GM23338 (cell line): ENCODE results near the gene NRG3. TPM values are rescaled to one million over a fixed set of nuclear protein-coding genes. Genes with fewer than 3 reads are reported as not detected.

Experiments used
- ATAC-seq: fragments of 200-7000 bp; cut with Tn5 transposase; 3 replicates; pipeline ENCODE4 v1.9.1; 2020
- DNase-seq: peaks from one replicate; pipeline ENCODE4 v3.0.0-alpha.2; 2015; ENCODE audit warnings: low spot score
- H2AFZ ChIP-seq: fragments of 200-600 bp; sonication (generic); 2 replicates; pipeline ENCODE4 v1.8.0; 2016; ENCODE audit warnings: antibody characterized with exemption, mild to moderate bottlenecking, moderate library complexity
- H3F3A ChIP-seq: fragments of 200-600 bp; sonication (generic); replicated peaks from 2 replicates; pipeline ENCODE4 v1.8.0; 2017; ENCODE audit warnings: antibody characterized with exemption, mixed run types, low read depth
- H3K27ac ChIP-seq: fragments of 200-600 bp; sonication (generic); 2 replicates; pipeline ENCODE4 v1.6.1; 2016; ENCODE audit warnings: low read depth
- H3K27me3 ChIP-seq: fragments of 200-600 bp; sonication (generic); 2 replicates; pipeline ENCODE4 v1.8.0; 2016; ENCODE audit warnings: mild to moderate bottlenecking, mixed run types, moderate library complexity; ENCODE audit not compliant: insufficient read depth
- H3K36me3 ChIP-seq: fragments of 200-600 bp; sonication (generic); 2 replicates; pipeline ENCODE4 v1.8.0; 2016; ENCODE audit warnings: mild to moderate bottlenecking; ENCODE audit not compliant: insufficient read depth
- H3K4me1 ChIP-seq: fragments of 200-600 bp; sonication (generic); 2 replicates; pipeline ENCODE4 v1.8.0; 2016; ENCODE audit warnings: mild to moderate bottlenecking, moderate library complexity; ENCODE audit not compliant: insufficient read depth
- H3K4me2 ChIP-seq: fragments of 200-600 bp; sonication (generic); 2 replicates; pipeline ENCODE4 v1.7.1; 2017; ENCODE audit warnings: mixed run types
- H3K4me3 ChIP-seq: fragments of 200-600 bp; sonication (generic); 2 replicates; pipeline ENCODE4 v1.6.1; 2016; ENCODE audit warnings: mixed run types
- H3K79me2 ChIP-seq: fragments of 200-600 bp; sonication (generic); replicated peaks from 2 replicates; pipeline ENCODE4 v1.8.0; 2017; ENCODE audit warnings: mild to moderate bottlenecking; ENCODE audit not compliant: insufficient read depth
- H3K9me2 ChIP-seq: fragments of 200-600 bp; sonication (generic); 2 replicates; pipeline ENCODE4 v1.8.0; 2017; ENCODE audit not compliant: insufficient read depth
- H4K20me1 ChIP-seq: fragments of 200-600 bp; sonication (generic); replicated peaks from 2 replicates; pipeline ENCODE4 v1.8.0; 2017; ENCODE audit warnings: mild to moderate bottlenecking; ENCODE audit not compliant: insufficient read depth
- H3K27ac Mint-ChIP-seq: 2 replicates; pipeline ENCODE4 v1.8.0; 2020; ENCODE audit warnings: inconsistent platforms, mild to moderate bottlenecking, moderate library complexity, mixed read lengths
- H3K27me3 Mint-ChIP-seq: 3 replicates; pipeline ENCODE4 v1.8.0; 2022; ENCODE audit warnings: low read depth, mild to moderate bottlenecking, moderate library complexity, mixed read lengths, inconsistent platforms; ENCODE audit not compliant: insufficient read depth, poor library complexity
- H3K36me3 Mint-ChIP-seq: 3 replicates; pipeline ENCODE4 v1.8.0; 2021; ENCODE audit warnings: low read depth, mild to moderate bottlenecking, inconsistent platforms, moderate library complexity, mixed read lengths
- H3K4me1 Mint-ChIP-seq: 3 replicates; pipeline ENCODE4 v1.8.0; 2020; ENCODE audit warnings: mild to moderate bottlenecking, inconsistent platforms, mixed read lengths
- H3K4me3 Mint-ChIP-seq: 3 replicates; pipeline ENCODE4 v1.8.0; 2021; ENCODE audit warnings: moderate library complexity, mild to moderate bottlenecking, inconsistent platforms, mixed read lengths
- H3K9me3 Mint-ChIP-seq: 3 replicates; pipeline ENCODE4 v1.8.0; 2020; ENCODE audit warnings: moderate library complexity, mild to moderate bottlenecking, inconsistent platforms, mixed read lengths
- CREB1 ChIP-seq: fragments of 250-450 bp; sonication (Bioruptor Pico); IDR thresholded peaks from 2 replicates; pipeline ENCODE4 v1.5.0; 2020; ENCODE audit warnings: low read depth, mild to moderate bottlenecking, moderate library complexity
- ETS1 ChIP-seq: IDR thresholded peaks from 2 replicates; pipeline ENCODE4 v1.6.1; 2016; ENCODE audit warnings: antibody characterized with exemption
- EZH2 ChIP-seq: fragments of 200-600 bp; sonication (generic); IDR thresholded peaks from one replicate; pipeline ENCODE4 v1.8.0; 2017; ENCODE audit warnings: antibody characterized with exemption, mild to moderate bottlenecking, low read depth; ENCODE audit not compliant: unreplicated experiment
- JUNB ChIP-seq: IDR thresholded peaks from one replicate; pipeline ENCODE4 v1.6.1; 2016; ENCODE audit warnings: antibody characterized with exemption; ENCODE audit not compliant: unreplicated experiment
- POLR2AphosphoS5 ChIP-seq: IDR thresholded peaks from 2 replicates; pipeline ENCODE4 v1.6.1; 2016; ENCODE audit warnings: antibody characterized with exemption, low read depth
- REST ChIP-seq: IDR thresholded peaks from one replicate; pipeline ENCODE4 v1.6.1; 2018; ENCODE audit warnings: antibody characterized with exemption; ENCODE audit not compliant: unreplicated experiment
- STAT1 ChIP-seq: IDR thresholded peaks from one replicate; pipeline ENCODE4 v1.6.1; 2016; ENCODE audit warnings: antibody characterized with exemption; ENCODE audit not compliant: unreplicated experiment
- ZNF114 ChIP-seq: fragments of 250-450 bp; sonication (Bioruptor Pico); IDR thresholded peaks from 2 replicates; pipeline ENCODE4 v1.5.0; 2020; ENCODE audit warnings: mild to moderate bottlenecking, moderate library complexity
- ZNF331 ChIP-seq: fragments of 250-450 bp; sonication (Bioruptor Pico); IDR thresholded peaks from 2 replicates; pipeline ENCODE4 v1.5.0; 2020; ENCODE audit warnings: low read depth, mild to moderate bottlenecking, moderate library complexity
- ZNF462 ChIP-seq: fragments of 250-450 bp; sonication (Bioruptor Pico); IDR thresholded peaks from 2 replicates; pipeline ENCODE4 v1.5.0; 2020; ENCODE audit warnings: mild to moderate bottlenecking, moderate library complexity
- polyA plus RNA-seq: library from polyadenylated mRNA; unstranded; fragments of >200 nt; fragmentation: Nextera tagmentation; extraction: Ambion mirVana; gene quantifications from 2 replicates; pipeline ENCODE4 v1.2.1, GENCODE V29; 2016
- total RNA-seq: library from RNA; depleted of rRNA; stranded (reverse); fragments of >200 nt; shearing (Covaris generic); gene quantifications from 2 replicates; pipeline ENCODE4 v1.2.3, GENCODE V29; 2014

NRG3 gene
- total and polyA plus RNA-seq, 2 experiments from 2014 or later: 1.9 to 3.9 TPM

GRCh38 chr10:82922755-82923154, 1047.8 kb downstream of the NRG3 start (continued):
- TF ChIP-seq REST: no peak

- H4K20me1 ChIP-seq: no peaks in the 10 kb centered on the region
- no peaks in the 10 kb centered on the region for H3K4me1 ChIP-seq
- H3K27me3 Mint-ChIP-seq: no peaks in the 10 kb centered on the region
- H3K27ac ChIP-seq: no peak overlapping the region
- H3K36me3 Mint-ChIP-seq: peaks cover 8% of the 10 kb centered on the region; the same call in 2 of the 3 replicates
- H3K4me1 Mint-ChIP-seq: no peaks in the 10 kb centered on the region
- H3K4me3 ChIP-seq: no peak overlapping the region
- no peak overlapping the region for H2AFZ ChIP-seq
- H3K9me2 ChIP-seq: no peaks in the 10 kb centered on the region
- no peaks in the 10 kb centered on the region for H3F3A ChIP-seq
- DNase-seq (no peak), ATAC-seq (no peak)
- H3K27ac Mint-ChIP-seq: no peak overlapping the region
- no peak for TF ChIP-seq ETS1
- TF ChIP-seq CREB1 (CRISPR knock-in tag): no peak
- no peak for TF ChIP-seq REST
- no peak for TF ChIP-seq POLR2AphosphoS5
- no peak for TF ChIP-seq STAT1
- TF ChIP-seq EZH2: no peak
- TF ChIP-seq ZNF331: no peak
- no peak for TF ChIP-seq ZNF114 (CRISPR knock-in tag)
- TF ChIP-seq ZNF462: no peak
- no peak for TF ChIP-seq JUNB
- no peaks in the 10 kb centered on the region for H3K79me2 ChIP-seq
- no peak overlapping the region for H3K4me2 ChIP-seq
- no peak overlapping the region for H3K4me3 Mint-ChIP-seq
- H3K27me3 ChIP-seq: no peaks in the 10 kb centered on the region
- H3K36me3 ChIP-seq: no peaks in the 10 kb centered on the region
- peaks cover 12% of the 10 kb centered on the region; the same call in 2 of the 3 replicates for H3K9me3 Mint-ChIP-seq
These were observed 1049.7 kb downstream of the NRG3 start for GRCh38 chr10:82924711-82925110.
